Erythroblast (primary cell): Measurements from ENCODE around the gene RAET1G.
"Not testable (repeated sequence)": the region's sequence is repeated elsewhere in the genome, so short reads cannot be mapped to it uniquely, and the experiment has no call there.

Experiments
- DNase-seq, 2 experiments: peaks; one replicate each; lab custom pipeline; 2025; lab: John Stamatoyannopoulos, UW
- GATA1 ChIP-seq: IDR thresholded peaks from 2 replicates; pipeline ENCODE4 v1.6.1; 2011; ENCODE audit warnings: low read depth, mild to moderate bottlenecking, control low read depth, low read length, moderate library complexity
- POLR2A ChIP-seq: IDR thresholded peaks from 2 replicates; pipeline ENCODE4 v1.6.1; 2011; ENCODE audit warnings: mild to moderate bottlenecking, low read length

Gene RAET1G, protein sequence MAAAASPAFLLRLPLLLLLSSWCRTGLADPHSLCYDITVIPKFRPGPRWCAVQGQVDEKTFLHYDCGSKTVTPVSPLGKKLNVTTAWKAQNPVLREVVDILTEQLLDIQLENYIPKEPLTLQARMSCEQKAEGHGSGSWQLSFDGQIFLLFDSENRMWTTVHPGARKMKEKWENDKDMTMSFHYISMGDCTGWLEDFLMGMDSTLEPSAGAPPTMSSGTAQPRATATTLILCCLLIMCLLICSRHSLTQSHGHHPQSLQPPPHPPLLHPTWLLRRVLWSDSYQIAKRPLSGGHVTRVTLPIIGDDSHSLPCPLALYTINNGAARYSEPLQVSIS

DNA sequence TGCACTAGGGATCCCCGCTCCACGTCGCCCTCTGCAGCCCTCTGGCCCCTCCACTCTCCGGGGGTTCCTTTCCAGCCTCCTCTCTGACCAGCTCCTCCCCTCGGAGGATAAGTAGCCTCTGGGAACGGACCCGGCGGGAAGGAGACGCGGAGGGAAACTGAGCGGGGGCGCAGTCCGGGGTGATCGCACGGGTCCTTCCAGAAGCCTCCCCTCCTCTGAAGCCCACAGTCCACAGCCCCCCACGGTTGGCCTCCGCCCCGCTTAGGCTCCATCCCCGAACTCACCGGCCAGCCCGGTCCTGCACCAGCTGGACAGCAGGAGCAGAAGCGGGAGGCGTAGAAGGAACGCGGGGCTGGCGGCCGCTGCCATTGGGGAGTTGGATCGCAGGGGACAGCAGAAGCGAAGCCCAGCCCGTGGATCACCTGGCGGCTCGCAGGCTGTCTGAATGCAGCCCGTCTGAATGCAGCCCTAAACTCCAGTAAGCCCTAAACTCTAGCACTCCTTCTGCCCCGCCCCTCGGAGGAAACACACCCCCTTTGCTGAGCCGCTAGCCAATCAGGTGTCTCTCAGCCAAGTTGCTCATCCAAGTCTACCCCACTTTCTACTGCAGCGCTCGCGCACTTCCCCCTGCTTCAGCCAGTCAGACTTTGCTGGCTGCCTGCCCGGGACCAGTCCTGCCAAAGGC lies at the start of gene RAET1G:
Gene RAET1G (minus strand): TSS at position 480 of the 685 bp plus-strand sequence. CDS start 111 bp downstream, at position 369.
- TF ChIP-seq POLR2A (no peak), GATA1 (no peak)
- DNase-seq, result peak; percentile 74 to 75

- DNase-seq, result no peak
- TF ChIP-seq GATA1 (no peak), POLR2A (no peak)
These were observed 46.7 kb upstream of the RAET1G start for GRCh38 chr6:149969635-149970034.

- not testable (repeated sequence) for DNase-seq
These were observed 46.0 kb upstream of the RAET1G start for GRCh38 chr6:149968909-149969308.

- not testable (repeated sequence) for DNase-seq
These were observed 45.1 kb upstream of the RAET1G start for GRCh38 chr6:149967999-149968398.

DNA sequence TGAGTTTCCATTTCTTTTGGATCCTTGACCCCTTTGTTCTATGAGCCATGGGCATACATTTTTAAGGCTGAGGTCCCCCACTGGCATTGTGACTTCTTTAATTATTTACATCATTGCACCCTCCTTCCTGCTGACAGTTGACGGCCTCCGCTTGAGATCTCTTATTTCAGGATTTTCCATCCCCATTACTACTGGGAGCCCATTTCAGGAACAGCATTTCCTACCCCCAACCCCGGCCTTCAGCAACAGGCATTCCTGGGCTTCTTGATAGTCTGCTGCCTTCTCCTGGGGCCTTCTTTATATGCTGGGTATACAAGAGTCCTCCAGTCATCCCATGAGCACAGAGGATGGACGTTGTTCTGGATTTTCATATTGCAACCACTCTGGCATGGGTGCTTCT lies 44.7 kb upstream of the RAET1G start:
- no peak for DNase-seq
- TF ChIP-seq POLR2A, result no peak
- no peak for TF ChIP-seq GATA1

- DNase-seq, result not testable (repeated sequence)
These were observed 43.4 kb upstream of the RAET1G start for GRCh38 chr6:149966319-149966718.

DNA sequence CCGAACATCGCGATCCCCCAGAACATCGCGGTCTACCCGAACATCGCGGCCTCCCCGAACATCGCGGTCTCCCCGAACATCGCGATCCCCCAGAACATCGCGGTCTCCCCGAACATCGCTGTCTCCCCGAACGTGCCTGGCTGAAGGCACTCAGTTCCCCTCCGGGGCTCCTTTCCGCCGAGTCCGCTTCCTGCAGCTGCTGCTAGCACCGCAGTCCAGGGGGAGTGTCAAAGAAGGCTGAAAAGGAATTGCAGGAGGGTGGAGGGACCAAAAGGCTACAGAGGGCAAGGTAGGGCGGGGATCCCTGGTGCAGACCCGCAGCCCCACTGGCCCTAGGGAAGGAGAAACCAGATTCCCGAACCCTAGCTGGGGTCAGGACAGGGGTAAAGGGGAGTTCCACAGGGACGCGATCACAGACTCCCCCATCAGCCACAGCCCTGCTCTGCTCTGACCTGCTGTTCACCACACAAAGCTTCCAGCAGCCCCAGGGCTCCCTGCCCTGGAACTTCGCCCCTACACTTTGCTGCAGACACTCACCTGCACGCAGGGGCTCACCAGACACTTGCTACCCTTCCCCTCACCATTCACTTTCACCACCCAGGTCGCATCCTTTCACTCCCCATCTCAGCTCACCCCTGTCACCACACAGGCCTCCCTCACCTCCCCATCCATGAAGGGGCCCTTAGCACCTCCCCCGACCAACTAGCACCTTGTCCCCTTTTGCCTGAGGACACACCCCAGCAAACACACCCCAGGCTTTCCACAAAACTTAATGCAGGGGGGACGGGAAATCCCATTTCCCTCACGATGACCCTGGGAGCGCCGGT lies 42.5 kb upstream of the RAET1G start:
- peak; percentile 13 to 32 for DNase-seq
- no peak for TF ChIP-seq POLR2A
- no peak for TF ChIP-seq GATA1

- DNase-seq, result peak; percentile 53 to 71
These were observed 41.6 kb upstream of the RAET1G start for GRCh38 chr6:149964308-149965193.

DNA sequence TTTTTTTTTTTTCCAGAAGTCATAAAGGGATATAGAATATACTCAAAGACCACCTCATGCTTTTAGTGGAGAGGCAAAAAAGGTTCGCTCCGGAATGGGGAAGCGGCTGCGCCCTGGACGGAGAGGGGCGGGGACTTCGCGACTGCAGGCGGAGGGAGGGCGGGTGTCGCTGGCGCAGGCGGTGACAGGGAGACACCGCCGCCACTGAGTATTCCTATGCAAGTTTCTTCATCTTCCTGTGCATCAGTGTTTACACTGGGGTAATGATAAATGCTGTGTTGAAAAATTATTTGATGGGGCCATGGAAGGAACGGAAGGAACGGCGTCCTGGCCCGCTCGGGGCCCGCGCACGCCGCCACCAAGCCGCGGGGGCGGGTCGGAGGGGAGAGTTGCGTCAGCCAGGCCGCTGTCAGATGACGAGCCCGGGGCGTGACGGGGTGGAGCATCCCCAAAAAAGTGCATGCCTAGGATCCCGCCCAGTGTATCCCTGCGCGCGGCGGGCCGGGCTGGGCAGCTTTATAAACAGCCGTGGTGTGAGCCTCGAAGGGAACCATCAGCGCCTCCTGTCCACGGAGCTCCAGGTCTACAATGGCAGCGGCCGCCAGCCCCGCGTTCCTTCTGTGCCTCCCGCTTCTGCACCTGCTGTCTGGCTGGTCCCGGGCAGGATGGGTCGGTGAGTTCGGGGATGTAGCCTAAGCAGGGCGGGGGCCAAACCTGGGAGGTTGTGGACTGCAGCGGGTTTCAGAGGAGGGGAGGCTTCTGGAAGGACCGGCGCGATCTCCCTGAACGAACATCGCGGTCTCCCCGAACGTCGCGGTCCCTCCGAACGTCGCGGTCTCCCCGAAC lies 40.8 kb upstream of the RAET1G start, which contains the start of gene ULBP1:
Gene ULBP1 (plus strand): TSS at position 482 of the 846 bp plus-strand sequence. CDS start 107 bp downstream, at position 589.
- DNase-seq, result peak; percentile 89 to 95
- no peak for TF ChIP-seq GATA1
- peak; percentile 76 for TF ChIP-seq POLR2A

More at GRCh38 chr6:149964308-149965193, 41.6 kb upstream of the RAET1G start:
- TF ChIP-seq POLR2A (no peak), GATA1 (no peak)

- peak; percentile 80 to 89 for DNase-seq
- TF ChIP-seq GATA1 (no peak), POLR2A (no peak)
These were observed 40.2 kb upstream of the RAET1G start for GRCh38 chr6:149963212-149963461.

DNA sequence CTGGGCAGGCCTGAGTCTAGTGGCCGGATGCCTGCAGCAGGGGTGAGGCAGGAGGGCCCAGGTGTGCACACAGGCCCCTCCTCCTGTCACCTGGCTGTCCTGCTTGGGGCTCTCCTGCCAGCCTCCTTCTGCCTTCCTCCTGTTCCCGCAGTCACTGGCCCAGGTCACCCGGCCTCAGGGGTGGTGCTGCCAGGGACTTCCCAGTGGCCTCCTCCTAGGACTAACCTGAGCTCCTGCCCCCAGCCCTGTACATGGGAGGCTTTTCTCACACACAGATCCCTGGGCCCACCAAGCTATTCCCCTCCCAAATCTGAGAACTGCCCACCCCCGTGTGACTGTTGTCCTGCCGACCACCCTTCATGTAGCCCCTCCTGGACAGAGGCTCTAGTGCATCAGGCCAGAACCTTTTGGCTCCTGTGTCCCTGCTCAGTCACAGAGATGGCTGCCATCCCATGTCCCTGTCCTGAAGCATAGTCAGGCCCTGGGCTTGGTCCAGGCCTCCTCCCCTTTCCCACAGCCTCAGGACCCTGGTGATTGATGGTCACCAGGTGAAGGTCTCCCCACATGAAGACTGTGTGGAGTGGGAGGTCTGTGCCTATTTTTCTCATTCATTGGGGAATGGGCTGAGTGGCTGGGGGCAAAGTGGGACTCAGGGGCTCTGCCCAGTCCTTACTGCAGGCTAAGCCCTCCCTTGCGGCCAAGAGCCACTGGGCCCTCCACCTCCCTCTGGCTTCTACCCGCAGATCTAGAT lies 39.7 kb upstream of the RAET1G start:
- TF ChIP-seq GATA1, result no peak
- no peak for TF ChIP-seq POLR2A
- DNase-seq, result no peak
